D721Med (cell line): ENCODE measurements around the gene PEX3.
A peak's percentile ranks its signal among the peaks of the same experiment; 100 is the strongest.
"Not testable (repeated sequence)": the region's sequence is repeated elsewhere in the genome, so short reads cannot be mapped to it uniquely, and the experiment has no call there.

Experiments used
- DNase-seq: peaks from one replicate; pipeline ENCODE4 v3.0.0; 2011; ENCODE audit warnings: low spot score; ENCODE audit not compliant: insufficient read length
- FAIRE-seq: peaks from 2 replicates; lab custom pipeline; 2011; peaks lifted over from hg19 to GRCh38; lab: Jason Lieb, UNC
- CTCF ChIP-seq: IDR thresholded peaks from 2 replicates; pipeline ENCODE4 v1.5.1; 2012; ENCODE audit warnings: mild to moderate bottlenecking, control low read depth; ENCODE audit not compliant: insufficient read depth; ENCODE audit errors: missing control alignments

The PEX3 gene

GRCh38 chr6:143506199-143506598 lies 55.6 kb downstream of the PEX3 start:
- no peak for FAIRE-seq
- DNase-seq, result no peak
- TF ChIP-seq CTCF, result no peak

- TF ChIP-seq CTCF, result no peak
- DNase-seq (no peak), FAIRE-seq (no peak)
Measured at GRCh38 chr6:143506620-143507019, 56.0 kb downstream of the PEX3 start.

- DNase-seq (no peak), FAIRE-seq (no peak)
- no peak for TF ChIP-seq CTCF
Measured at GRCh38 chr6:143507358-143508145, 56.9 kb downstream of the PEX3 start.

GRCh38 chr6:143510326-143510725 lies 59.7 kb downstream of the PEX3 start:
- DNase-seq, FAIRE-seq: not testable (repeated sequence)

- DNase-seq (no peak), FAIRE-seq (no peak)
- no peak for TF ChIP-seq CTCF
Measured at GRCh38 chr6:143510991-143511891, 60.6 kb downstream of the PEX3 start, which contains the start of gene FUCA2. FUCA2 (minus strand) TSS chr6:143511720; CDS start chr6:143511634, 86 bp downstream.

- FAIRE-seq (no peak), DNase-seq (no peak)
- peak; percentile 24 for TF ChIP-seq CTCF
Measured at GRCh38 chr6:143513410-143513809, 62.8 kb downstream of the PEX3 start.

GRCh38 chr6:143515061-143515760 lies 64.6 kb downstream of the PEX3 start:
- no peak for TF ChIP-seq CTCF
- FAIRE-seq (no peak), DNase-seq (no peak)
